Keratinocyte (primary cell): ENCODE data around the gene SEC24B. TPM values are rescaled to one million over a fixed set of nuclear protein-coding genes. Genes with fewer than 3 reads are reported as not detected.
A peak's percentile ranks its signal among the peaks of the same experiment; 100 is the strongest.

Experiments used
- DNase-seq: peaks from one replicate; pipeline ENCODE4 v3.0.0-alpha.2; 2011; ENCODE audit warnings: low read depth, missing footprints, low spot score
- FAIRE-seq: peaks from 2 replicates; lab custom pipeline; 2011; peaks lifted over from hg19 to GRCh38; lab: Jason Lieb, UNC
- H2AFZ ChIP-seq: 2 replicates; pipeline ENCODE4 v1.6.0; 2012; ENCODE audit warnings: low read length, control low read depth, inconsistent platforms; ENCODE audit not compliant: control insufficient read depth
- H3K27ac ChIP-seq: 2 replicates; pipeline ENCODE4 v1.5.1; 2011; ENCODE audit warnings: low read length; ENCODE audit not compliant: control insufficient read depth, insufficient read depth
- H3K27me3 ChIP-seq: 3 replicates; pipeline ENCODE4 v1.6.0; 2011; ENCODE audit warnings: low read length; ENCODE audit not compliant: control insufficient read depth, insufficient read depth; ENCODE audit errors: extremely low read depth
- H3K36me3 ChIP-seq, 2 experiments: 2 replicates in 1 of 2; 3 replicates in 1 of 2; pipeline ENCODE4 v1.5.1; 2011; ENCODE audit warnings: low read length in 2 of 2, mild to moderate bottlenecking in 1 of 2; ENCODE audit not compliant: control insufficient read depth in 2 of 2, insufficient read depth in 2 of 2; ENCODE audit errors: extremely low read depth in 1 of 2
- H3K4me1 ChIP-seq: 3 replicates; pipeline ENCODE4 v1.5.1; 2011; ENCODE audit warnings: low read length; ENCODE audit not compliant: control insufficient read depth, insufficient read depth; ENCODE audit errors: extremely low read depth
- H3K4me2 ChIP-seq: 3 replicates; pipeline ENCODE4 v1.6.0; 2011; ENCODE audit warnings: low read depth, low read length; ENCODE audit not compliant: control insufficient read depth, insufficient read depth; ENCODE audit errors: extremely low read depth
- H3K4me3 ChIP-seq, 3 experiments: fragments of 200-600 bp in 1 of 3; sonication (generic) in 1 of 3; 2 replicates in 2 of 3; 3 replicates in 1 of 3; pipeline ENCODE4 v1.5.1; 2011 to 2016; ENCODE audit warnings: low read length in 3 of 3, mild to moderate bottlenecking in 3 of 3, control low read depth in 2 of 3, inconsistent platforms in 1 of 3, low read depth in 1 of 3, mixed read lengths in 1 of 3, mixed run types in 1 of 3, moderate library complexity in 1 of 3; ENCODE audit not compliant: control insufficient read depth in 2 of 3, insufficient read depth in 2 of 3; ENCODE audit errors: extremely low read depth in 1 of 3
- H3K79me2 ChIP-seq: 2 replicates; pipeline ENCODE4 v1.6.0; 2012; ENCODE audit warnings: low read length; ENCODE audit not compliant: control insufficient read depth, insufficient read depth
- H3K9ac ChIP-seq: 3 replicates; pipeline ENCODE4 v1.6.0; 2011; ENCODE audit warnings: low read length; ENCODE audit not compliant: control insufficient read depth, insufficient read depth; ENCODE audit errors: extremely low read depth
- H3K9me1 ChIP-seq: 3 replicates; pipeline ENCODE4 v1.6.0; 2011; ENCODE audit warnings: low read length; ENCODE audit not compliant: control insufficient read depth, insufficient read depth; ENCODE audit errors: extremely low read depth
- H3K9me3 ChIP-seq: 2 replicates; pipeline ENCODE4 v1.5.1; 2012; ENCODE audit warnings: low read depth, low read length; ENCODE audit not compliant: control insufficient read depth
- H4K20me1 ChIP-seq: 3 replicates; pipeline ENCODE4 v1.6.0; 2011; ENCODE audit warnings: low read length; ENCODE audit not compliant: control insufficient read depth, insufficient read depth; ENCODE audit errors: extremely low read depth
- EZH2 ChIP-seq: IDR thresholded peaks from one replicate; pipeline ENCODE4 v1.6.1; 2012; ENCODE audit warnings: inconsistent platforms, mild to moderate bottlenecking, low read length, moderate library complexity
- dilution Hi-C: fragments of 300-500 bp; cut with MboI; formaldehyde crosslinking; loops from one replicate; pipeline ENCODE4 v1.7.0; 2020; ENCODE audit warnings: low sequenced_read_pairs; ENCODE audit not compliant: extremely low pct_ligation_motif_present
- polyA plus RNA-seq, 5 experiments: library from polyadenylated mRNA; depleted of rRNA in 3 of 5; stranded (reverse) in 3 of 5; stranded (forward) in 1 of 5; unstranded in 1 of 5; fragments of >200 nt; gene quantifications; 1 replicate in 1 of 5; 2 replicates in 3 of 5; 3 replicates in 1 of 5; pipeline versions ENCODE4 v1.2.1 to v1.2.3, GENCODE V29; 2011 to 2012; ENCODE audit warnings: missing spikeins in 2 of 5, low read depth in 1 of 5, low replicate concordance in 1 of 5
- TF ChIP-seq, protein P1 (sequence below), 3 experiments: IDR thresholded peaks in 1 of 3; conservative IDR thresholded peaks in 1 of 3; optimal IDR thresholded peaks in 1 of 3; 2 replicates in 2 of 3; 3 replicates in 1 of 3; pipeline versions ENCODE3 to v1.5.1; 2011; ENCODE audit warnings: low read length in 3 of 3, mild to moderate bottlenecking in 3 of 3, moderate library complexity in 2 of 3, control low read depth in 1 of 3, inconsistent platforms in 1 of 3; ENCODE audit not compliant: insufficient read depth in 2 of 3; ENCODE audit errors: extremely low read depth in 1 of 3

The SEC24B gene
- polyA plus RNA-seq, 1 donor (not counting 4 experiments of a cell fraction or from before 2014, with no cell fraction given): 53.4 TPM

DNA sequence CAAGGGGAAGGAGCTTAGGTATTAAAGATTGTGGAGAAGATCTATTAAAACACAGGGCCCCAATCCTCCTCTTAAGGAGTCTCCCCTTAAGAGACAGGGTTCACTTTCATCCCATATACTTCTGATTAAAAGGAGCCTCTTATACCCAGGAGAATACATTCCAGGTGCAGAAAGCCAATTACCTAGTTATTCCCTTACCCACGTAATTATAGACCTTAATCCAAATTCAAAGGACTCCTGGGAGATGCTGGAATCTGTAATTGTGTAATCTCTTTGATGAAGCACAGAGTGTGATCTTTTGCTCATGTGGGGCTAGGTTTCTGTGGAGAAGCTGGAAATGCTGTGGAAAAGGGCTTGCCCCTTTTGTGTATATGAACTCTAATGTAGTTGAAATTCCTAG is 1.4 kb upstream of the SEC24B start:
- DNase-seq (no peak), FAIRE-seq (no peak)
- Histone ChIP-seq H4K20me1 (peaks cover 16% of the 10 kb centered on the region), H3K9ac (no peak overlapping the region), H3K4me2 (peak overlapping the region; percentile 96), H3K79me2 (peaks cover 49% of the 10 kb centered on the region), H3K9me1 (no peaks in the 10 kb centered on the region), H3K9me3 (no peaks in the 10 kb centered on the region), H3K36me3 (no peaks in the 10 kb centered on the region), H2AFZ (no peak overlapping the region), H3K27me3 (no peaks in the 10 kb centered on the region), H3K4me1 (peaks cover 22% of the 10 kb centered on the region), H3K27ac (peak overlapping the region; percentile 87), H3K4me3 (peak overlapping the region in 2 of 3 experiments; percentile 74 to 85)
- TF ChIP-seq, protein P1, sequence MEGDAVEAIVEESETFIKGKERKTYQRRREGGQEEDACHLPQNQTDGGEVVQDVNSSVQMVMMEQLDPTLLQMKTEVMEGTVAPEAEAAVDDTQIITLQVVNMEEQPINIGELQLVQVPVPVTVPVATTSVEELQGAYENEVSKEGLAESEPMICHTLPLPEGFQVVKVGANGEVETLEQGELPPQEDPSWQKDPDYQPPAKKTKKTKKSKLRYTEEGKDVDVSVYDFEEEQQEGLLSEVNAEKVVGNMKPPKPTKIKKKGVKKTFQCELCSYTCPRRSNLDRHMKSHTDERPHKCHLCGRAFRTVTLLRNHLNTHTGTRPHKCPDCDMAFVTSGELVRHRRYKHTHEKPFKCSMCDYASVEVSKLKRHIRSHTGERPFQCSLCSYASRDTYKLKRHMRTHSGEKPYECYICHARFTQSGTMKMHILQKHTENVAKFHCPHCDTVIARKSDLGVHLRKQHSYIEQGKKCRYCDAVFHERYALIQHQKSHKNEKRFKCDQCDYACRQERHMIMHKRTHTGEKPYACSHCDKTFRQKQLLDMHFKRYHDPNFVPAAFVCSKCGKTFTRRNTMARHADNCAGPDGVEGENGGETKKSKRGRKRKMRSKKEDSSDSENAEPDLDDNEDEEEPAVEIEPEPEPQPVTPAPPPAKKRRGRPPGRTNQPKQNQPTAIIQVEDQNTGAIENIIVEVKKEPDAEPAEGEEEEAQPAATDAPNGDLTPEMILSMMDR (optimal IDR thresholded peaks at IDR 0.05 in 1 of 3, IDR thresholded peaks at IDR 0.05 in 1 of 3, conservative IDR thresholded peaks at IDR 0.05 in 1 of 3; ENCODE audit: extremely low read depth in 1 of 3, insufficient read depth in 2 of 3, low read length in 3 of 3): no peak
- no peak for TF ChIP-seq EZH2
- dilution Hi-C loops: loop anchor here (25.0 kb wide), 1 partner anchor 555 kb away; no protein-coding TSS in a partner anchor

DNA sequence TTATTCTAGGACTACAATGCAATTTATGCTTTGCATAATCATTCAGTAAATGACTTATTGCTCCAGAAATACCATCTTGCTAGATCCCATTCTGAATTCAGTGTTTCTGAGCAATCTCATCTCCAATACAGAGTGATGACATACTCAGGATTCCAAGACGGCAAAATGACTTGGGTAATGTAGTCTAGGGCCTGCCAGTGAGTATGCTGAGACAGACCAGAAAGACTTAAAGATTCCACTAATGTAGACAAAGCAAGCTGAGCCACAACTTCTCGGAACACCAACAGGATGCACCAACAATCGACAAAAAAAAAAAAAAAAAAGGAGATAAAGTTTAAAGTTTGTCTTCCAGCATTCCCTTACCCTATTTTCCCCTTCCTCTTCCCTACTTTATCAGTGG is 919 bp upstream of the SEC24B start:
- H3K9me3 ChIP-seq: no peaks in the 10 kb centered on the region
- peak overlapping the region; percentile 87 for H3K27ac ChIP-seq
- H3K9ac ChIP-seq: peak overlapping the region; percentile 94
- no peak for TF ChIP-seq EZH2
- TF ChIP-seq, protein P1 (optimal IDR thresholded peaks at IDR 0.05 in 1 of 3, IDR thresholded peaks at IDR 0.05 in 1 of 3, conservative IDR thresholded peaks at IDR 0.05 in 1 of 3; ENCODE audit: extremely low read depth in 1 of 3, insufficient read depth in 2 of 3, low read length in 3 of 3): no peak
- peaks cover 54% of the 10 kb centered on the region for H3K79me2 ChIP-seq
- no peaks in the 10 kb centered on the region for H3K9me1 ChIP-seq
- peaks cover 22% of the 10 kb centered on the region for H3K4me1 ChIP-seq
- H3K4me2 ChIP-seq: peak overlapping the region; percentile 96
- peak overlapping the region; percentile 65 to 85 (median 74) for H3K4me3 ChIP-seq
- peak overlapping the region; percentile 91 for H2AFZ ChIP-seq
- dilution Hi-C loops: loop anchor here (25.0 kb wide), 1 partner anchor 555 kb away; no protein-coding TSS in a partner anchor
- DNase-seq: no peak
- H3K27me3 ChIP-seq: no peaks in the 10 kb centered on the region
- no peaks in the 10 kb centered on the region for H3K36me3 ChIP-seq
- peak; percentile 55 for FAIRE-seq
- peaks cover 16% of the 10 kb centered on the region for H4K20me1 ChIP-seq
